Gastroesophageal sphincter (tissue), 4 donors: ENCODE results near the gene MX2. TPM values are rescaled to one million over a fixed set of nuclear protein-coding genes. Genes with fewer than 3 reads are reported as not detected.

Experiments
- ATAC-seq: fragments of 150-250 bp; one replicate; pipeline ENCODE4 v1.9.1; 2016; ENCODE audit warnings: mild to moderate bottlenecking, moderate library complexity
- H3K27ac ChIP-seq, 4 donors: fragments of 200-600 bp; sonication (generic) in 3 of 4; 1 replicate in 3 of 4; 2 replicates in 1 of 4; pipeline ENCODE4 v1.5.1; 2016 to 2019
- H3K27me3 ChIP-seq: fragments of 200-600 bp; sonication (generic); one replicate; pipeline ENCODE4 v1.5.1; 2019
- H3K36me3 ChIP-seq, 2 donors: fragments of 200-600 bp; sonication (generic); one replicate each; pipeline ENCODE4 v1.5.1; 2019; ENCODE audit warnings: control low read depth in 1 of 2
- H3K4me1 ChIP-seq, 3 donors: fragments of 200-600 bp; sonication (generic); 1 replicate in 2 of 3; 2 replicates in 1 of 3; pipeline ENCODE4 v1.5.1; 2016 to 2019; ENCODE audit warnings: control low read depth in 2 of 3
- H3K4me3 ChIP-seq, 2 donors: fragments of 200-600 bp; sonication (generic); one replicate each; pipeline ENCODE4 v1.5.1; 2019; ENCODE audit warnings: mild to moderate bottlenecking in 1 of 2, moderate library complexity in 1 of 2
- H3K9me3 ChIP-seq, 3 donors: fragments of 200-600 bp; sonication (generic); one replicate each; pipeline ENCODE4 v1.5.1; 2017 to 2019; ENCODE audit warnings: control low read depth in 2 of 3
- EP300 ChIP-seq: sonication (generic); formaldehyde crosslinking; IDR thresholded peaks from one replicate; pipeline ENCODE4 v1.6.1; 2017; ENCODE audit warnings: antibody characterized with exemption, mild to moderate bottlenecking
- POLR2A ChIP-seq, 2 donors: fragments of 450-650 bp; IDR thresholded peaks; one replicate each; pipeline ENCODE4 v1.6.1; 2017; ENCODE audit warnings: antibody characterized with exemption in 2 of 2, mild to moderate bottlenecking in 2 of 2, moderate library complexity in 1 of 2
- POLR2AphosphoS5 ChIP-seq: sonication (generic); formaldehyde crosslinking; IDR thresholded peaks from one replicate; pipeline ENCODE4 v1.6.1; 2017; ENCODE audit warnings: antibody characterized with exemption
- WGBS, 2 donors: methylation state at CpG; one replicate each; pipeline ENCODE4 v1.1.5; 2018; ENCODE audit warnings: low coverage in 1 of 2; 5-methylcytosine and 5-hydroxymethylcytosine counted together
- total RNA-seq, 4 donors: library from RNA; depleted of rRNA; stranded (reverse); fragments of >200 nt; gene quantifications; one replicate each; pipeline ENCODE4 v1.1.0, GENCODE V29; 2016
- TF ChIP-seq, protein P1 (sequence below), 4 experiments: fragments of 200-600 bp in 2 of 4; fragments of 450-650 bp in 2 of 4; sonication (generic) in 1 of 4; IDR thresholded peaks; one replicate each; pipeline ENCODE4 v1.5.1; 2017 to 2019; ENCODE audit warnings: antibody characterized with exemption in 4 of 4, mild to moderate bottlenecking in 2 of 4, moderate library complexity in 2 of 4

MX2 gene
- total RNA-seq, 4 donors from 2014 or later: 7.3 to 16.3 (median 11.2) TPM

DNA sequence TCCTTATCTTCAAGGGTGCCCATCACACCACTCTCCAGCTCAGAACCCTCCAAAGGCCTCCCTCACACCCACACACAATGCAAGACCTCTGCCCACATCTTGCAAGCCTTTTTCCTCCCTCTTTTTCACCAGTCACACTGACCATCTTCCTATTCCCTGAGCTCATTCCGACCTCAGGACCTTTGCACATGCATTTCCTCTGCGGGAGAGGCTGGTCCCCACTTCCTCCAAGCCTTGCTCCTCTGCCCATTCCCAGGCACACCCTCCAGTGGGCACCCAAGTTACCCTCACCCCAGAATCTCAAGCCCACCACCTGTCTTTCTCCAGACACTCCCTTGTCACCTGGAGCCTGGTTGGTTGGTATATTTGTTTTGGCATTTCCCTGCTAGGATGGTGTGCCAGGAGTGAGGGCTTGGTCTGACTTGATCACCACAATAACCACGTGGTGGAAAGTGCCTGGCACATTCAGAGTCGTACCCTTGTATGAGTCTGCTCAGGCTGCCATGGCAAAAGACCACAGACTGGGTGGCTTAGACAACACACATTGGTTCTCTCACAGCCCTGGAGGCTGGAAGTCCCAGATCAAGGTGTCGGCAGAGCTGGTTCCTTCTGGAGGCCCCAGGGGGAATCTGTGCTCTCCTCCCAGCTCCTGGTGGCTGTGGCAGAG is 13.2 kb downstream of the MX2 start:
- H3K27ac ChIP-seq: no peak overlapping the region
- ATAC-seq: no peak
- 91 to 100% methylated on average over 2 of the region's 5 CpGs for WGBS, 2 donors
- peaks cover 13% of the 10 kb centered on the region for H3K27me3 ChIP-seq
- H3K9me3 ChIP-seq: no peaks in the 10 kb centered on the region
- H3K4me1 ChIP-seq: peaks cover 0 to 20% (median 0%) of the 10 kb centered on the region in 3 donors
- H3K36me3 ChIP-seq: peaks cover 0 to 32% of the 10 kb centered on the region in 2 donors
- TF ChIP-seq EP300: no peak
- no peak for TF ChIP-seq POLR2AphosphoS5
- TF ChIP-seq POLR2A (IDR thresholded peaks at IDR 0.05): no peak
- TF ChIP-seq, protein P1, sequence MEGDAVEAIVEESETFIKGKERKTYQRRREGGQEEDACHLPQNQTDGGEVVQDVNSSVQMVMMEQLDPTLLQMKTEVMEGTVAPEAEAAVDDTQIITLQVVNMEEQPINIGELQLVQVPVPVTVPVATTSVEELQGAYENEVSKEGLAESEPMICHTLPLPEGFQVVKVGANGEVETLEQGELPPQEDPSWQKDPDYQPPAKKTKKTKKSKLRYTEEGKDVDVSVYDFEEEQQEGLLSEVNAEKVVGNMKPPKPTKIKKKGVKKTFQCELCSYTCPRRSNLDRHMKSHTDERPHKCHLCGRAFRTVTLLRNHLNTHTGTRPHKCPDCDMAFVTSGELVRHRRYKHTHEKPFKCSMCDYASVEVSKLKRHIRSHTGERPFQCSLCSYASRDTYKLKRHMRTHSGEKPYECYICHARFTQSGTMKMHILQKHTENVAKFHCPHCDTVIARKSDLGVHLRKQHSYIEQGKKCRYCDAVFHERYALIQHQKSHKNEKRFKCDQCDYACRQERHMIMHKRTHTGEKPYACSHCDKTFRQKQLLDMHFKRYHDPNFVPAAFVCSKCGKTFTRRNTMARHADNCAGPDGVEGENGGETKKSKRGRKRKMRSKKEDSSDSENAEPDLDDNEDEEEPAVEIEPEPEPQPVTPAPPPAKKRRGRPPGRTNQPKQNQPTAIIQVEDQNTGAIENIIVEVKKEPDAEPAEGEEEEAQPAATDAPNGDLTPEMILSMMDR (IDR thresholded peaks at IDR 0.05): no peak
- H3K4me3 ChIP-seq: no peak overlapping the region

DNA sequence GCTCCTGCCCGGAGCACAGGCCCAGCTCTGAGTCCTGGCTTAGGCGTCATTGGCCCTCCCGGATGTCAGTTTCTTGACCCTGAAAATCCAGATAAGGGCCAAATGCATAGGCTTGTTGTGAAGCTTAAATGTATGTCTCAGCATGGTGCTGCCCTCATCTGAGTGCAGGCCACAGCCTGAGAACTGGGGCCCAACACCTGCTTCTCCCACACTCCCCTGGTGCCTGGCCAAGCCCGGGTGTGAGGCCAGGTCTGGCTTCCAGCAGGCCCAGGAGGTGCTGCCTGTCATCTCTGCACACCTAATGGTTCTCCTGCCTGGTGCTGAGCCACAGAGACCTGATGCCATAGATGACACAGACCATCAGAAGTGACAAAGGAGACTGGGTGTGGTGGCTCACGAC is 14.0 kb downstream of the MX2 start:
- peaks cover 0 to 41% of the 10 kb centered on the region in 2 donors for H3K36me3 ChIP-seq
- no peaks in the 10 kb centered on the region for H3K9me3 ChIP-seq
- H3K4me1 ChIP-seq: peaks cover 0 to 12% (median 0%) of the 10 kb centered on the region in 3 donors
- no peak for ATAC-seq
- no peak overlapping the region for H3K27ac ChIP-seq
- WGBS, 2 donors: 100% methylated on average over 1 of the region's 5 CpGs; no CpG with 5 or more reads in 1 of the 2 donors
- no peak overlapping the region for H3K4me3 ChIP-seq
- TF ChIP-seq EP300 (no peak), POLR2AphosphoS5 (no peak), POLR2A (IDR thresholded peaks at IDR 0.05) (no peak)
- TF ChIP-seq, protein P1 (IDR thresholded peaks at IDR 0.05): no peak
- H3K27me3 ChIP-seq: peaks cover 6% of the 10 kb centered on the region

DNA sequence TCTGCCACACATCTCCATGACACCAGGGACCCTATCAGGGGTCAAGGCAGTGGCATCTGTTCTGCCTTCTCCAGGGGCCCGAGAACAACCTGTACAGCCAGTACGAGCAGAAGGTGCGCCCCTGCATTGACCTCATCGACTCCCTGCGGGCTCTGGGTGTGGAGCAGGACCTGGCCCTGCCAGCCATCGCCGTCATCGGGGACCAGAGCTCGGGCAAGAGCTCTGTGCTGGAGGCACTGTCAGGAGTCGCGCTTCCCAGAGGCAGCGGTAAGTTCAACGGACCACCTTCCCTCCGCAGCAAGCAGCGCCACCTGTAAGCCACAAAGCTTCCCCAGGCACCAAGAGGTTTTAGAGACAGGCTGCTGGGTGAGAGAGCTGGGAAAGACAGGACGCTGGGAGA is 15.9 kb downstream of the MX2 start:
- no peak for ATAC-seq
- no peak overlapping the region for H3K4me3 ChIP-seq
- H3K9me3 ChIP-seq: no peaks in the 10 kb centered on the region
- H3K27ac ChIP-seq: no peak overlapping the region
- peaks cover 4% of the 10 kb centered on the region for H3K27me3 ChIP-seq
- peaks cover 0 to 56% of the 10 kb centered on the region in 2 donors for H3K36me3 ChIP-seq
- 71% methylated on average over 1 of the region's 16 CpGs; no CpG with 5 or more reads in 1 of the 2 donors for WGBS, 2 donors
- no peaks in the 10 kb centered on the region for H3K4me1 ChIP-seq
- no peak for TF ChIP-seq POLR2A (IDR thresholded peaks at IDR 0.05)
- TF ChIP-seq EP300: no peak
- TF ChIP-seq, protein P1 (IDR thresholded peaks at IDR 0.05): no peak
- TF ChIP-seq POLR2AphosphoS5: no peak

DNA sequence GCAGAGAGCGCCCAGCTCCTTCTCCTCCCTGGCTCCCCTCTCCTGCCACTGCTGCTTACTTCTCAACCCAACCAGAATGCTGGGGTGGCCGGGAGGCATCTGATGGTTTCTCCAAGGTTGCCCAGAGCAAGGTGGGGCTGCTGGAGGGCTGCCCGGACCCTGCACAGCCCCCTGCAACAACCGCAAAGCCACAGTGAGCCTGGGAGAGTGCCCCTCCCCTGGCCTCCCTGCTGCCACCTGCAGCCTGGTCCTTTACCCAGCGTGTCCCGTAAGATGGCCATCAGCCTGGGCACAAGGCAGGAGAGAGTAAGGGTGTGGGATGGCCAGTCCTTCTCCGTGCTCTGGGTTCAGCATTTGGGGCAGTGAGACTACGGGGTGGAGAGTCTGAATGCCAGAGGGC is 17.0 kb downstream of the MX2 start:
- TF ChIP-seq, protein P1 (IDR thresholded peaks at IDR 0.05): no peak
- WGBS, 2 donors: no CpG with 5 or more reads among the region's 8 CpGs
- Histone ChIP-seq H3K4me3 (no peak overlapping the region), H3K36me3 (peaks cover 0 to 67% of the 10 kb centered on the region in 2 donors), H3K9me3 (no peaks in the 10 kb centered on the region), H3K27me3 (peaks cover 7% of the 10 kb centered on the region), H3K27ac (no peak overlapping the region), H3K4me1 (no peaks in the 10 kb centered on the region)
- ATAC-seq: no peak

DNA sequence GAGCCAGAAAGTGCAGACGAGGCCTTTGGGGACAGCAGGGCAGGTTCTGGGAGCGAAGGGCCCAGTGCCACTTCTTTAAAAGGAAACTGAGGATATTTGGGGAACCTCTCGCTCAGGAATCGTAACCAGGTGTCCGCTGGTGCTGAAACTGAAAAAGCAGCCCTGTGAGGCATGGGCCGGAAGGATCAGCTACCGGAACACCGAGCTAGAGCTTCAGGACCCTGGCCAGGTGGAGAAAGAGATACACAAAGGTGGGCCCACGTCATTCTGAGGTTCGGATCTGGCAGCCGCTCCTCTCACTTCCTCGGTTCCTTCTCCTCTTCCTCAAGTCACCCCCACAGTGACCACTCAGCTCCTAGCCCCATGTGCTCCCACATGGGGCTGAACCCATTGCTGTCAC is 18.1 kb downstream of the MX2 start:
- Histone ChIP-seq H3K27me3 (peaks cover 7% of the 10 kb centered on the region), H3K27ac (no peak overlapping the region), H3K36me3 (peaks cover 0 to 68% of the 10 kb centered on the region in 2 donors), H3K9me3 (no peaks in the 10 kb centered on the region), H3K4me1 (no peaks in the 10 kb centered on the region), H3K4me3 (no peak overlapping the region)
- ATAC-seq: no peak
- WGBS, 2 donors: 95% methylated on average over 4 of the region's 12 CpGs; no CpG with 5 or more reads in 1 of the 2 donors
- TF ChIP-seq POLR2A (IDR thresholded peaks at IDR 0.05) (no peak), POLR2AphosphoS5 (no peak), EP300 (no peak)
- TF ChIP-seq, protein P1 (IDR thresholded peaks at IDR 0.05): no peak
